BJ (cell line): ENCODE results near the gene ERGIC1. TPM values are rescaled to one million over a fixed set of nuclear protein-coding genes. Genes with fewer than 3 reads are reported as not detected.
"Not testable (repeated sequence)": the region's sequence is repeated elsewhere in the genome, so short reads cannot be mapped to it uniquely, and the experiment has no call there.

ENCODE experiments used
- CTCF ChIA-PET: fragments of 350-600 bp; formaldehyde crosslinking; extraction: SDS; loops from one replicate; lab custom pipeline; 2021; ENCODE audit warnings: antibody characterized with exemption, inconsistent platforms; lab: Yijun Ruan, JAX
- POLR2A ChIA-PET: fragments of 300-600 bp; sonication (Branson Sonifier 250); formaldehyde crosslinking; extraction: SDS; loops from one replicate; lab custom pipeline; 2021; ENCODE audit warnings: antibody characterized with exemption; lab: Charles Lee
- DNase-seq: peaks from one replicate; pipeline ENCODE4 v3.0.0-alpha.2; 2011; ENCODE audit warnings: low read depth
- H3K27me3 ChIP-seq: 2 replicates; pipeline ENCODE4 v1.6.0; 2011; ENCODE audit warnings: low read length; ENCODE audit not compliant: control insufficient read depth, insufficient read depth
- H3K36me3 ChIP-seq: 2 replicates; pipeline ENCODE4 v1.5.1; 2011; ENCODE audit warnings: low read length; ENCODE audit not compliant: control insufficient read depth, insufficient read depth
- H3K4me3 ChIP-seq: 2 replicates; pipeline ENCODE4 v1.5.1; 2011; ENCODE audit warnings: low read depth, mild to moderate bottlenecking, control low read depth, low read length
- polyA plus RNA-seq: library from polyadenylated mRNA; depleted of rRNA; stranded (reverse); fragments of >200 nt; gene quantifications from 2 replicates; pipeline ENCODE4 v1.2.3, GENCODE V29; 2011
- TF ChIP-seq, protein P1 (sequence below): IDR thresholded peaks from 2 replicates; pipeline ENCODE4 v1.5.1; 2011; ENCODE audit warnings: low read depth, mild to moderate bottlenecking, control low read depth, inconsistent platforms, low read length, moderate library complexity; ENCODE audit not compliant: insufficient read depth

ERGIC1 gene
- polyA plus RNA-seq, 1 experiment: 216 TPM

DNA sequence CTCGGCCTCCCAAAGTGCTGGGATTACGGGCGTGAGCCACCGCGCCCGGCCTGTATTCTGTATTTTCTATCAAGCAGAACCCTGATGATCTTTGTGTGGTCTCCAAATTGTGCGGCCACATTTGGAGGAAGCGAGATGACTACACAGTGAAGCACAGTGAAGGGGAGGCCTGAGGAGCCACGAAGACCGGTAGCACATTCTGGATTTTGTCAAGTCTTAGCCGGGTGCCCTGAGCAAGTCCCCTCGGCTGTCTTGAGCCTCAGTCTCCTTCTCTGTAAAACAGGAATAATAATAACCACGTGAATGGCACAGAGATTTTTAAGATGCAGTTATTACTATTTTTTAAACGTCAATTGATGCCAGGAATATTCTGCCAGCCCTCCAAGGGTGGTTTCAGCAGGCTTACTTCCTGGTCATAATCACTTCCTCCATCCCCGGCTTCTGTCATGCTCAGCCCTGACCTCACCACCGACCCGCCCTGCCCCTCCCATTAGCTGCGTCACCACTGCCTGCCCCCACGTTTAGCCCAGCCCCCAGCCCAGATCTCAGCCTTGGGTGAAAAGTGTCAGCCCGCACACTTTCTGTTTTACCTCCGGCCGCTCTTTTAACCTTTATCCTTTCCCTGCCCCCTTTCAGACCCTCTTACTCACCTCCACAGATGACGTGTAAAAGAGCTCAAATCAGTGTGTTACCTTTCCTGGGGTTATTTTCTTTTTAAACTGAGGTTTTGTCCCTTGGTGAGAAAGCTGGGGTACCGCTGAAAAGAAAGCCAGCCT, 27.0 kb upstream of the ERGIC1 start:
- Histone ChIP-seq H3K36me3 (no peaks in the 10 kb centered on the region), H3K27me3 (no peaks in the 10 kb centered on the region), H3K4me3 (no peak overlapping the region)
- ChIA-PET POLR2A (interaction anchor here (0.5 to 0.6 kb wide), 3 partner anchors 42 to 354 kb away, joined by 3 to 7 read pairs (median 3); no protein-coding TSS in a partner anchor), CTCF (no interaction called here)
- TF ChIP-seq, protein P1, sequence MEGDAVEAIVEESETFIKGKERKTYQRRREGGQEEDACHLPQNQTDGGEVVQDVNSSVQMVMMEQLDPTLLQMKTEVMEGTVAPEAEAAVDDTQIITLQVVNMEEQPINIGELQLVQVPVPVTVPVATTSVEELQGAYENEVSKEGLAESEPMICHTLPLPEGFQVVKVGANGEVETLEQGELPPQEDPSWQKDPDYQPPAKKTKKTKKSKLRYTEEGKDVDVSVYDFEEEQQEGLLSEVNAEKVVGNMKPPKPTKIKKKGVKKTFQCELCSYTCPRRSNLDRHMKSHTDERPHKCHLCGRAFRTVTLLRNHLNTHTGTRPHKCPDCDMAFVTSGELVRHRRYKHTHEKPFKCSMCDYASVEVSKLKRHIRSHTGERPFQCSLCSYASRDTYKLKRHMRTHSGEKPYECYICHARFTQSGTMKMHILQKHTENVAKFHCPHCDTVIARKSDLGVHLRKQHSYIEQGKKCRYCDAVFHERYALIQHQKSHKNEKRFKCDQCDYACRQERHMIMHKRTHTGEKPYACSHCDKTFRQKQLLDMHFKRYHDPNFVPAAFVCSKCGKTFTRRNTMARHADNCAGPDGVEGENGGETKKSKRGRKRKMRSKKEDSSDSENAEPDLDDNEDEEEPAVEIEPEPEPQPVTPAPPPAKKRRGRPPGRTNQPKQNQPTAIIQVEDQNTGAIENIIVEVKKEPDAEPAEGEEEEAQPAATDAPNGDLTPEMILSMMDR: no peak
- no peak for DNase-seq

DNA sequence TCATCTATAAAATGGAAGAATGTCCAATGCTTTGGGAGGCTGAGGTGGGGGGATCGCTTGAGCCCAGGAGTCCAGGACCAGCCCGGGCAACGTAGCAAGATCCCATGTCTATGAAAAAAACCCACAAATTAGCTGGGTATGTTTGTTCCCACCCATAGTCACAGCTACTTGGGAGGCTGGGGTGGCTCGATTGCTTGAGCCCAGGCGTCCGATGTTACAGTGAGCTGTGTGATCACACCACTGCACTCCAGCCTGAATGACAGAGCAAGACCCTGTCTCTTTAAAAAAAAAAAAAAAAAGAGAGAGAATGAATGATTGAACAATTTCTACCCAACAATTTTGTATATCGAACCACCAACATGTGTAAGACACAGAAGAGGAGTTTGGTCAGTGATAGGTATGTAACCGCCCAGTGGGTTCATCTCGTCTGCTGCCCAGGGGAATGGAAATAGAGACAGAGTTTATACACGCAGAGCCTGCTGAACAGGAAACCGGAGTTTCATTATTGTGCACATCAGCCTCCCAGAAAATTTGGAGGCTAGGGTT, 26.2 kb upstream of the ERGIC1 start:
- TF ChIP-seq, protein P1: no peak
- Histone ChIP-seq H3K27me3 (no peaks in the 10 kb centered on the region), H3K4me3 (no peak overlapping the region), H3K36me3 (no peaks in the 10 kb centered on the region)
- CTCF ChIA-PET: no interaction called here
- POLR2A ChIA-PET: interaction anchor here (0.5 to 0.6 kb wide), 3 partner anchors 43 to 355 kb away, joined by 3 to 7 read pairs (median 3); no protein-coding TSS in a partner anchor
- no peak for DNase-seq

DNA sequence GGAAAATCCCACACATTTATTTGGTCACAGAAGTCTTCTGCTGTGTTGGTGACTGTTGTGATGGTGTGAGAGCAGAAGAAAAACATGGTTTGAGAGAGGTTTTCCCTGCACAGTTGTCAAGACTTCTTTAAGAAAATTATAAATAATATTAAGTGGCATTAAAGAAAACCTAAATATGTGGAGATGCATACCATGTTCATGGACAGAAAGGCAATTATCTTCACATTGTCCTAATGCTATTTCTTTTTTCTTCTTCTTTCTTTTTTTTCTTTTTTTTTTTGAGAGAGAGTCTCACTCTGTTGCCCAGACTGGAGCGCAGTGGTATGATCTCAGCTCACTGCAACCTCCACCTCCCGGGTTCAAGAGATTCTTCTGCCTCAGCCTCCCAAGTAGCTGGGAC, 24.3 kb upstream of the ERGIC1 start:
- H3K27me3 ChIP-seq: no peaks in the 10 kb centered on the region
- CTCF ChIA-PET: no interaction called here
- POLR2A ChIA-PET: interaction anchor here (0.6 kb wide), 1 partner anchor 62 kb away, joined by 3 read pairs; no protein-coding TSS in a partner anchor
- no peaks in the 10 kb centered on the region for H3K36me3 ChIP-seq
- no peak for DNase-seq
- TF ChIP-seq, protein P1: no peak
- no peak overlapping the region for H3K4me3 ChIP-seq

DNA sequence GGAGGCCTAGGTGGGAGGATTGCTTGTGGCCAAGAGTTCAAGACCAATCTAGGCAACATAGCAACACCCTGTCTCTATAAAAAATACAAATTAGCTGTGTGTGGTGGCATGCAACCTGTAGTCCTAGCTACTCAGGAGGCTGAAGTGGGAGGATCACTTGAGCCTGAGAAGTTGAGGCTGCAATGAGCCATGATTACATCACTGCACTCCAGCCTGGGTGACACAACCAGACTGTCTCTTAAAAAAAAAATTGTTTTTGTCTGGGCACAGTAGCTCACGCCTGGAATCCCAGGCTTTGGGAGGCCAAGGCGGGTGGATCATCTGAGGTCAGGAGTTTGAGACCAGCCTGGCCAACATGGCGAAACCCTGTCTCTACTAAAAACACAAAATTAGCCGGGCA, 23.1 kb upstream of the ERGIC1 start:
- H3K27me3 ChIP-seq, DNase-seq, H3K36me3 ChIP-seq, H3K4me3 ChIP-seq, POLR2A ChIA-PET: not testable (repeated sequence)
- CTCF ChIA-PET: interaction anchor here (0.8 kb wide), 1 partner anchor 94 kb away, joined by 3 read pairs; no protein-coding TSS in a partner anchor

DNA sequence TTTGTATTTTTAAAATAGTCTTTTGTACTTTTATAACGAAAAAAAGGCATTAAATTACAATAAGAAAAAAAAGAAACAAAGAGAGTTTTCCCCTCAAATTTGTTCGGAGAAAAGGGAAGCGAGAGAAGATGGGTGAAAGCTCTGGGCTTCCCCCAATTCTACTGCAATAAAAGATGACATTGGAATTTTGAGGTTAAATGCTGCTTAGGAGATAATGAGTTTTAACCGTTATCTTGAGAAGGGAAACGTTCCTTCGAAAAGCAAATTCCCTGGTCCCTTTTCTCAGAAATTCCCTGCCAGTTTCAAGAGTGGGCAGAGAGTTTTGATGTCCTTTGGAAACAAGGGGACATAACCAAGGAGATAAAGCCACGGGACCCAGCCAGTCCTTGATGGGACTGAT, 18.4 kb upstream of the ERGIC1 start:
- Histone ChIP-seq H3K4me3 (no peak overlapping the region), H3K27me3 (no peaks in the 10 kb centered on the region), H3K36me3 (no peaks in the 10 kb centered on the region)
- CTCF ChIA-PET: interaction anchor here (0.7 kb wide), 1 partner anchor 10 kb away, joined by 5 read pairs; no protein-coding TSS in a partner anchor
- no peak for DNase-seq
- POLR2A ChIA-PET: no interaction called here
- TF ChIP-seq, protein P1: no peak
